Measurements from ENCODE around the gene DOK4.

Gene DOK4

GRCh38 chr16:57478396-57479204, 7.7 kb downstream of the DOK4 start:
- Histone ChIP-seq H3K27ac (ENCODE audit: insufficient read depth, low read depth, low read length, poor library complexity, severe bottlenecking) (no peak overlapping the region), H3K4me3 (ENCODE audit: insufficient read depth, low read depth, low read length) (peak overlapping the region; percentile 26), H3K4me1 (ENCODE audit: control insufficient read depth, insufficient read depth, low read length) (peaks cover 36% of the 10 kb centered on the region), H3K9me3 (ENCODE audit: control insufficient read depth, low read length) (no peaks in the 10 kb centered on the region), H3K36me3 (ENCODE audit: control insufficient read depth, insufficient read depth, low read length) (no peaks in the 10 kb centered on the region), H3K27me3 (ENCODE audit: control insufficient read depth, insufficient read depth, low read length, poor library complexity, severe bottlenecking) (no peaks in the 10 kb centered on the region)
- 48 to 51% methylated on average over 14 to 15 of the region's 15 CpGs for WGBS, 2 experiments

GRCh38 chr16:57477531-57478202, 8.6 kb downstream of the DOK4 start:
- no peaks in the 10 kb centered on the region for H3K27me3 ChIP-seq (ENCODE audit: control insufficient read depth, insufficient read depth, low read length, poor library complexity, severe bottlenecking)
- H3K27ac ChIP-seq (ENCODE audit: insufficient read depth, low read depth, low read length, poor library complexity, severe bottlenecking): no peak overlapping the region
- WGBS, 2 experiments: 20 to 27% methylated on average over 9 of the region's 9 CpGs
- H3K4me1 ChIP-seq (ENCODE audit: control insufficient read depth, insufficient read depth, low read length): peaks cover 36% of the 10 kb centered on the region
- H3K4me3 ChIP-seq (ENCODE audit: insufficient read depth, low read depth, low read length): no peak overlapping the region
- H3K36me3 ChIP-seq (ENCODE audit: control insufficient read depth, insufficient read depth, low read length): no peaks in the 10 kb centered on the region
- no peaks in the 10 kb centered on the region for H3K9me3 ChIP-seq (ENCODE audit: control insufficient read depth, low read length)

- no peak overlapping the region for H3K4me3 ChIP-seq (ENCODE audit: insufficient read depth, low read depth, low read length)
- 77 to 81% methylated on average over 6 of the region's 6 CpGs for WGBS, 2 experiments
- H3K9me3 ChIP-seq (ENCODE audit: control insufficient read depth, low read length): no peaks in the 10 kb centered on the region
- no peaks in the 10 kb centered on the region for H3K36me3 ChIP-seq (ENCODE audit: control insufficient read depth, insufficient read depth, low read length)
- H3K27me3 ChIP-seq (ENCODE audit: control insufficient read depth, insufficient read depth, low read length, poor library complexity, severe bottlenecking): no peaks in the 10 kb centered on the region
- H3K27ac ChIP-seq (ENCODE audit: insufficient read depth, low read depth, low read length, poor library complexity, severe bottlenecking): no peak overlapping the region
- H3K4me1 ChIP-seq (ENCODE audit: control insufficient read depth, insufficient read depth, low read length): peaks cover 36% of the 10 kb centered on the region
Observed at GRCh38 chr16:57476546-57477410, 9.5 kb downstream of the DOK4 start.

GRCh38 chr16:57475711-57476339, 10.5 kb downstream of the DOK4 start:
- Histone ChIP-seq H3K27ac (ENCODE audit: insufficient read depth, low read depth, low read length, poor library complexity, severe bottlenecking) (no peak overlapping the region), H3K4me3 (ENCODE audit: insufficient read depth, low read depth, low read length) (no peak overlapping the region), H3K36me3 (ENCODE audit: control insufficient read depth, insufficient read depth, low read length) (peaks cover 2% of the 10 kb centered on the region), H3K4me1 (ENCODE audit: control insufficient read depth, insufficient read depth, low read length) (peaks cover 40% of the 10 kb centered on the region), H3K27me3 (ENCODE audit: control insufficient read depth, insufficient read depth, low read length, poor library complexity, severe bottlenecking) (no peaks in the 10 kb centered on the region), H3K9me3 (ENCODE audit: control insufficient read depth, low read length) (no peaks in the 10 kb centered on the region)
- 6 to 12% methylated on average over 12 of the region's 12 CpGs for WGBS, 2 experiments

GRCh38 chr16:57474671-57475661, 11.3 kb downstream of the DOK4 start:
- no peaks in the 10 kb centered on the region for H3K9me3 ChIP-seq (ENCODE audit: control insufficient read depth, low read length)
- peaks cover 36% of the 10 kb centered on the region for H3K4me1 ChIP-seq (ENCODE audit: control insufficient read depth, insufficient read depth, low read length)
- H3K4me3 ChIP-seq (ENCODE audit: insufficient read depth, low read depth, low read length): no peak overlapping the region
- peaks cover 11% of the 10 kb centered on the region for H3K36me3 ChIP-seq (ENCODE audit: control insufficient read depth, insufficient read depth, low read length)
- WGBS, 2 experiments: 89 to 90% methylated on average over 30 of the region's 30 CpGs
- no peak overlapping the region for H3K27ac ChIP-seq (ENCODE audit: insufficient read depth, low read depth, low read length, poor library complexity, severe bottlenecking)
- H3K27me3 ChIP-seq (ENCODE audit: control insufficient read depth, insufficient read depth, low read length, poor library complexity, severe bottlenecking): no peaks in the 10 kb centered on the region

GRCh38 chr16:57473906-57474305, 12.4 kb downstream of the DOK4 start:
- Histone ChIP-seq H3K9me3 (ENCODE audit: control insufficient read depth, low read length) (no peaks in the 10 kb centered on the region), H3K36me3 (ENCODE audit: control insufficient read depth, insufficient read depth, low read length) (peaks cover 19% of the 10 kb centered on the region), H3K27me3 (ENCODE audit: control insufficient read depth, insufficient read depth, low read length, poor library complexity, severe bottlenecking) (no peaks in the 10 kb centered on the region), H3K4me1 (ENCODE audit: control insufficient read depth, insufficient read depth, low read length) (peaks cover 26% of the 10 kb centered on the region), H3K27ac (ENCODE audit: insufficient read depth, low read depth, low read length, poor library complexity, severe bottlenecking) (no peak overlapping the region), H3K4me3 (ENCODE audit: insufficient read depth, low read depth, low read length) (no peak overlapping the region)
- WGBS, 2 experiments: 92 to 96% methylated on average over 8 of the region's 8 CpGs

- Histone ChIP-seq H3K36me3 (ENCODE audit: control insufficient read depth, insufficient read depth, low read length) (peaks cover 19% of the 10 kb centered on the region), H3K4me3 (ENCODE audit: insufficient read depth, low read depth, low read length) (no peak overlapping the region), H3K9me3 (ENCODE audit: control insufficient read depth, low read length) (no peaks in the 10 kb centered on the region), H3K4me1 (ENCODE audit: control insufficient read depth, insufficient read depth, low read length) (peaks cover 26% of the 10 kb centered on the region), H3K27ac (ENCODE audit: insufficient read depth, low read depth, low read length, poor library complexity, severe bottlenecking) (no peak overlapping the region), H3K27me3 (ENCODE audit: control insufficient read depth, insufficient read depth, low read length, poor library complexity, severe bottlenecking) (no peaks in the 10 kb centered on the region)
- whole genome bisulfite sequencing, 2 experiments: 92 to 95% methylated on average over 14 of the region's 14 CpGs
Observed at GRCh38 chr16:57473176-57473840, 13.0 kb downstream of the DOK4 start.

- Histone ChIP-seq H3K4me3 (ENCODE audit: insufficient read depth, low read depth, low read length) (no peak overlapping the region), H3K36me3 (ENCODE audit: control insufficient read depth, insufficient read depth, low read length) (peaks cover 19% of the 10 kb centered on the region), H3K4me1 (ENCODE audit: control insufficient read depth, insufficient read depth, low read length) (peaks cover 22% of the 10 kb centered on the region), H3K9me3 (ENCODE audit: control insufficient read depth, low read length) (no peaks in the 10 kb centered on the region), H3K27ac (ENCODE audit: insufficient read depth, low read depth, low read length, poor library complexity, severe bottlenecking) (no peak overlapping the region), H3K27me3 (ENCODE audit: control insufficient read depth, insufficient read depth, low read length, poor library complexity, severe bottlenecking) (no peaks in the 10 kb centered on the region)
- WGBS, 2 experiments: 61 to 78% methylated on average over 3 to 4 of the region's 4 CpGs
Observed at GRCh38 chr16:57472665-57473060, 13.6 kb downstream of the DOK4 start.

Measured in ectodermal cell (in vitro differentiated cells).